HCT116 (cell line): ENCODE results near the gene GLOD5. TPM values are rescaled to one million over a fixed set of nuclear protein-coding genes. Genes with fewer than 3 reads are reported as not detected.

Experiments
- ATAC-seq: fragments of 200-7000 bp; cut with Tn5 transposase; 2 replicates; pipeline ENCODE4 v1.9.1; 2020; ENCODE audit warnings: mild to moderate bottlenecking, moderate library complexity
- BruUV-seq: library from RNA; stranded (reverse); fragments of 400-500 nt; replicated peaks from 2 replicates; lab custom pipeline; 2021; lab: Mats Ljungman, UMichigan
- CTCF ChIA-PET: fragments of 300-600 bp; sonication (Branson Sonifier 250); formaldehyde crosslinking; loops from one replicate; lab custom pipeline; 2021; ENCODE audit warnings: antibody characterized with exemption; lab: Charles Lee
- POLR2A ChIA-PET: fragments of 300-600, 350-600 bp; sonication (Branson Sonifier 250); formaldehyde crosslinking; loops from one replicate; lab custom pipeline; 2021; ENCODE audit warnings: antibody characterized with exemption; lab: Charles Lee
- RAD21 ChIA-PET, 2 experiments: fragments of 300-600 bp; sonication (Branson Sonifier 250); formaldehyde crosslinking; loops; one replicate each; lab custom pipeline; 2023; ENCODE audit warnings: low total read pairs in 2 of 2; ENCODE audit not compliant: uncharacterized antibody in 2 of 2, unreplicated experiment in 2 of 2, low non-redundant PET in 1 of 2; lab: Charles Lee
- DNase-seq: peaks from one replicate; pipeline ENCODE4 v3.0.0-alpha.2; 2010; ENCODE audit warnings: low read depth, low spot score
- H2AFZ ChIP-seq: fragments of 200-600 bp; shearing (Covaris generic), sonication (generic); 2 replicates; pipeline ENCODE4 v1.6.1; 2017; ENCODE audit warnings: low read depth, mixed run types, mixed read lengths, antibody characterized with exemption, low read length; ENCODE audit not compliant: poor library complexity, severe bottlenecking
- H3K27ac ChIP-seq: 2 replicates; pipeline ENCODE4 v1.5.1; 2012; ENCODE audit warnings: low read depth, low read length
- H3K27me3 ChIP-seq: fragments of 200-600 bp; sonication (generic); 2 replicates; pipeline ENCODE4 v1.6.1; 2016; ENCODE audit warnings: mixed run types, low read length, mixed read lengths; ENCODE audit not compliant: insufficient read depth
- H3K36me3 ChIP-seq, 2 experiments: fragments of 200-500 bp in 1 of 2; fragments of 200-600 bp in 1 of 2; sonication (Bioruptor generic) in 1 of 2; sonication (generic) in 1 of 2; 2 replicates each; pipeline versions ENCODE4 v1.5.1 to v1.6.1; 2014 to 2016; ENCODE audit warnings: low read length in 2 of 2, inconsistent platforms in 1 of 2, mixed read lengths in 1 of 2, mixed run types in 1 of 2; ENCODE audit not compliant: insufficient read depth in 2 of 2, control insufficient read depth in 1 of 2
- H3K4me1 ChIP-seq, 2 experiments: fragments of 200-600 bp in 1 of 2; sonication (generic) in 1 of 2; 2 replicates each; pipeline versions ENCODE4 v1.5.1 to v1.6.1; 2012 to 2017; ENCODE audit warnings: low read length in 2 of 2, inconsistent platforms in 1 of 2, mild to moderate bottlenecking in 1 of 2, mixed read lengths in 1 of 2, mixed run types in 1 of 2, moderate library complexity in 1 of 2; ENCODE audit not compliant: insufficient read depth in 2 of 2, control insufficient read depth in 1 of 2
- H3K4me2 ChIP-seq: fragments of 200-600 bp; sonication (generic); 2 replicates; pipeline ENCODE4 v1.6.1; 2017; ENCODE audit warnings: mixed run types, low read length, mixed read lengths
- H3K4me3 ChIP-seq, 2 experiments: fragments of 200-600 bp in 1 of 2; sonication (generic) in 1 of 2; replicated peaks in 1 of 2; 2 replicates each; pipeline ENCODE4 v1.5.1; 2011 to 2016; ENCODE audit warnings: low read length in 2 of 2, control low read depth in 1 of 2, low read depth in 1 of 2, mild to moderate bottlenecking in 1 of 2, mixed read lengths in 1 of 2, mixed run types in 1 of 2
- H3K79me2 ChIP-seq: fragments of 200-600 bp; sonication (generic); 2 replicates; pipeline ENCODE4 v1.6.1; 2017; ENCODE audit warnings: mild to moderate bottlenecking, mixed run types, low read length, moderate library complexity, mixed read lengths; ENCODE audit not compliant: insufficient read depth
- H3K9ac ChIP-seq: fragments of 200-600 bp; sonication (generic); 2 replicates; pipeline ENCODE4 v1.6.1; 2016; ENCODE audit warnings: low read length, mixed read lengths
- H3K9me2 ChIP-seq: fragments of 200-600 bp; sonication (generic), shearing (Covaris generic); 2 replicates; pipeline ENCODE4 v1.6.1; 2017; ENCODE audit warnings: mixed run types, mild to moderate bottlenecking, moderate library complexity; ENCODE audit not compliant: insufficient read depth
- H3K9me3 ChIP-seq, 2 experiments: fragments of 200-500 bp in 1 of 2; fragments of 200-600 bp in 1 of 2; sonication (Bioruptor generic) in 1 of 2; sonication (generic) in 1 of 2; 2 replicates each; pipeline ENCODE4 v1.6.1; 2014 to 2017; ENCODE audit warnings: low read length in 2 of 2, mixed read lengths in 2 of 2, inconsistent platforms in 1 of 2, low read depth in 1 of 2, mild to moderate bottlenecking in 1 of 2, mixed run types in 1 of 2, moderate library complexity in 1 of 2; ENCODE audit not compliant: control insufficient read depth in 1 of 2, insufficient read depth in 1 of 2
- H4K20me1 ChIP-seq: fragments of 200-600 bp; sonication (generic), shearing (Covaris generic); 2 replicates; pipeline ENCODE4 v1.6.1; 2017; ENCODE audit warnings: mixed run types, mild to moderate bottlenecking, moderate library complexity; ENCODE audit not compliant: insufficient read depth
- CBX3 ChIP-seq: IDR thresholded peaks from 2 replicates; pipeline ENCODE4 v1.6.1; 2012; ENCODE audit warnings: low read depth
- JUND ChIP-seq: IDR thresholded peaks from 2 replicates; pipeline ENCODE4 v1.6.1; 2012
- MAX ChIP-seq: IDR thresholded peaks from 2 replicates; pipeline ENCODE4 v1.6.1; 2012
- POLR2A ChIP-seq: IDR thresholded peaks from 2 replicates; pipeline ENCODE4 v1.7.0; 2011; ENCODE audit warnings: borderline replicate concordance; ENCODE audit not compliant: insufficient read depth, insufficient read length; ENCODE audit errors: extremely low read depth
- ZBTB33 ChIP-seq: IDR thresholded peaks from 2 replicates; pipeline ENCODE4 v1.6.1; 2011; ENCODE audit warnings: mild to moderate bottlenecking, low read length, moderate library complexity; ENCODE audit not compliant: insufficient replicate concordance; ENCODE audit errors: extremely low read depth
- intact Hi-C: fragments of 100-400 bp; cut with micrococcal nuclease; formaldehyde crosslinking; loops from 2 replicates; pipeline ENCODE4 v1.10.0; 2022
- total RNA-seq: library from RNA; stranded (reverse); gene quantifications from one replicate; pipeline ENCODE4 v1.2.1, GENCODE V29; 2021; ENCODE audit not compliant: unreplicated experiment

The GLOD5 gene
- total RNA-seq, 1 experiment from 2014 or later: not detected

DNA sequence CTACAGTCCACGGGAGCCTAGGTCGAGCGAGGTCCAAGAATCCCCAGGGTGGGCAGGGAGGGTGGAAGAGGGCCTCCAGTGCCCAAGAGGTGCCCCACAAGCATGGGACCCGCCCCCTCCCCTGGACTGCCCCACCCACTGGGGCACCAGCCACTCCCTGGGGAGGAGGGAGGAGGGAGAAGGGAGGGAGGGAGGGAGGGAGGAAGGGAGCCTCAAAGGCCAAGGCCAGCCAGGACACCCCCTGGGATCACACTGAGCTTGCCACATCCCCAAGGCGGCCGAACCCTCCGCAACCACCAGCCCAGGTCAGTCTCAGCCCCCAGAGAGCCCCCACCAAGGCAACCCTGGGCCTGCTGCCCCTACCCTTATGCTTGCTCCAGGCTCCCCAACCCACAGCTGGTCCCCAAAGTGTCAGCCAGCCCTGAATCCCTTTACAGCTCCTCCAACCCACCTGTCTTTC lies 24.8 kb downstream of the GLOD5 start, which contains the start of gene GATA1:
Gene GATA1 (plus strand): TSS at position 250 of the 460 bp plus-strand sequence. CDS start 4,520 bp downstream, outside the sequence.
- H3K4me3 ChIP-seq: no peak within 1 kb of the TSS
- no peak within 1 kb of the TSS for H3K4me2 ChIP-seq
- no peaks in the 10 kb centered on the region for H3K4me1 ChIP-seq
- H3K79me2 ChIP-seq: no peaks in the 10 kb centered on the region
- CTCF ChIA-PET: no interaction called here
- no peak within 1 kb of the TSS for H3K9ac ChIP-seq
- no peaks in the 10 kb centered on the region for H3K9me3 ChIP-seq
- H3K27ac ChIP-seq: no peak within 1 kb of the TSS
- no peaks in the 10 kb centered on the region for H3K36me3 ChIP-seq
- DNase-seq (no peak), ATAC-seq (peak; percentile 55; the same call in 1 of the 2 replicates)
- H2AFZ ChIP-seq: no peak within 1 kb of the TSS
- intact Hi-C loops: no loop called here
- H3K9me2 ChIP-seq: no peaks in the 10 kb centered on the region
- BruUV-seq: no TSS peak
- POLR2A ChIA-PET: no interaction called here
- H4K20me1 ChIP-seq: no peaks in the 10 kb centered on the region
- no peaks in the 10 kb centered on the region for H3K27me3 ChIP-seq
- RAD21 ChIA-PET: no interaction called here
- TF ChIP-seq MAX (no peak), JUND (no peak), ZBTB33 (no peak), CBX3 (no peak)

DNA sequence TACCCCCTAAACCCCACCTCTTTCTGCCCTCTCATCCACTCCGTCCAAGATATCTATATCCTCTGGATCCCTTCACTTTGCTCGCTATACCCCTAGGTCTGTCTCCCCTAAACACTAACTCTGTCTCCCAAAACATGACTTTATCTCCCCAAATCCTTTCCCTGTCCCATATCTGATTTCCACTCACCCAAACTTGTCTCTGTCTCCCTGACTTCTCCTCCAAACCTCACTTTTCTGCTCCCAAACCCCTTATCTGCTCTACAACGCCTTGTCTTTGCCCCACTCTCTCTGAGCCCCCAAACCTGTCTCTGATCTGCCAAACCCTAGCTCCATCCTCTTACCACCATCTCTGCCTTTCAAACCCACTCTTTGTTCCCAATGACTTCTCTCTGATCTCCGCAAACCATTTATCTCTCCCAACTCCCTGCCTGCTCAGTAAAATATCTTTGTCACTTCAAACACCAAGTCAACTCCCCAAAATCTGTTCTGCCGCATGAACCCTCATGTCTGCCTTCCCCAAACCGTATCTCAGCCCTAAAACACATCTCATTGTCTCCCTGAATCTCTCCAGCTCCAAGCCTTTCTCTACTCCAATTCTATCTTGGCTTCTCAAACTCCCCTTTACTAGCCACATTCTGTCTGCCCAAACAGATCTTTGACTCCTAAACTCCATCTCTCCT lies 25.4 kb downstream of the GLOD5 start:
- H3K79me2 ChIP-seq: no peaks in the 10 kb centered on the region
- H3K9me2 ChIP-seq: no peaks in the 10 kb centered on the region
- H3K9ac ChIP-seq: no peak overlapping the region
- no peaks in the 10 kb centered on the region for H3K4me1 ChIP-seq
- no peak overlapping the region for H3K4me2 ChIP-seq
- H3K9me3 ChIP-seq: no peaks in the 10 kb centered on the region
- no peak overlapping the region for H2AFZ ChIP-seq
- RAD21 ChIA-PET: no interaction called here
- TF ChIP-seq ZBTB33 (no peak), POLR2A (no peak), JUND (no peak)
- DNase-seq (no peak), ATAC-seq (no peak)
- POLR2A ChIA-PET: no interaction called here
- BruUV-seq: no TSS peak
- intact Hi-C loops: no loop called here
- H3K27ac ChIP-seq: no peak overlapping the region
- CTCF ChIA-PET: no interaction called here
- no peak overlapping the region for H3K4me3 ChIP-seq
- no peaks in the 10 kb centered on the region for H4K20me1 ChIP-seq
- no peaks in the 10 kb centered on the region for H3K36me3 ChIP-seq
- no peaks in the 10 kb centered on the region for H3K27me3 ChIP-seq
